GM12873 (cell line): ENCODE data around the gene ARHGEF11.

Experiments used
- CTCF ChIP-seq: IDR thresholded peaks from 2 replicates; pipeline ENCODE4 v1.5.1; 2012; ENCODE audit warnings: low read depth, mild to moderate bottlenecking, moderate library complexity, low read length, control low read depth; ENCODE audit not compliant: insufficient read depth; ENCODE audit errors: missing control alignments

The ARHGEF11 gene

GRCh38 chr1:157019457-157019856, 26.1 kb downstream of the ARHGEF11 start:
- TF ChIP-seq CTCF: no peak

- TF ChIP-seq CTCF: no peak
Measured at GRCh38 chr1:157011845-157012244, 33.7 kb downstream of the ARHGEF11 start.

- TF ChIP-seq CTCF: no peak
Measured at GRCh38 chr1:157008502-157008901, 37.0 kb downstream of the ARHGEF11 start.

GRCh38 chr1:157007306-157007705, 38.2 kb downstream of the ARHGEF11 start:
- no peak for TF ChIP-seq CTCF

- TF ChIP-seq CTCF: no peak
Measured at GRCh38 chr1:157006676-157007075, 38.9 kb downstream of the ARHGEF11 start.

GRCh38 chr1:157005965-157006364, 39.6 kb downstream of the ARHGEF11 start:
- no peak for TF ChIP-seq CTCF

- no peak for TF ChIP-seq CTCF
Measured at GRCh38 chr1:157004806-157005205, 40.7 kb downstream of the ARHGEF11 start.
